AG08395 (cell line): Measurements from ENCODE around the gene B4GALT2.

Source experiments
- DNase-seq: peaks from one replicate; pipeline ENCODE4 v3.0.0; 2012; ENCODE audit warnings: mixed read lengths, low spot score

Gene B4GALT2, protein sequence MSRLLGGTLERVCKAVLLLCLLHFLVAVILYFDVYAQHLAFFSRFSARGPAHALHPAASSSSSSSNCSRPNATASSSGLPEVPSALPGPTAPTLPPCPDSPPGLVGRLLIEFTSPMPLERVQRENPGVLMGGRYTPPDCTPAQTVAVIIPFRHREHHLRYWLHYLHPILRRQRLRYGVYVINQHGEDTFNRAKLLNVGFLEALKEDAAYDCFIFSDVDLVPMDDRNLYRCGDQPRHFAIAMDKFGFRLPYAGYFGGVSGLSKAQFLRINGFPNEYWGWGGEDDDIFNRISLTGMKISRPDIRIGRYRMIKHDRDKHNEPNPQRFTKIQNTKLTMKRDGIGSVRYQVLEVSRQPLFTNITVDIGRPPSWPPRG

DNA sequence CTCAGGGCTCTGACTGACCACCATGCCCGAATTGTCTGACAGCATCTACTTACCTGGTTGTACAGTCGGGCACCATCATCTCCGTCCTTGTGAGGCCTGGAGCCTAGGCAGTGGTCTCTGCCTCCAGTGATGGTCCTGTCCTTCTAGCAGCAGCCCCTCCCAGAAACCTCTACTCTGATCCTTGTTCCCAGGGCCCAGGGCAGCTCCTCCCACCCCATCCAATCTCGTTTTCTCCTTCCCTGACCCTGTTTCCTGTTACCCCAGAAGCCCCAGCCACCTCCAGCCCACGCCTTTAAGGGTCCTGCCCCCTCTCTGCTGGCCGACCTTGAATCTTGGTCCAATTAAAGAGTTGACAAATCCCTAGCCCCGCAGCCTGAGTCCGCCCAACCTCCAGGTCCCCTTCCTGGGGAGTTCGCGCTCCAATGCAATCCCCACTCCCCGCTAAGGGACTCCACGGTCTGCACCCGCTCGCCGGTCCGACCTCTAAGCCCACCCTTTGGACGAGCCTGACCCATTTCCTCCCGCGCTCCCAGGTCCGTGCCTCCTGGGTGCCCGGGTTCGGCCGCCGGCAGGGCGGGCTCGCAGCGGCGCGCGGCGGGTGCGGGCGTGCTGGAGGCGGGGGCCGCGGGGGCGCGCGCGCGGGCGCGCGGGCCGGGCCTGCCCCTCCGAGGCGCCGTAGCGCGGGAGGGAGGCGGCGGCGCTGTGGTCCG lies at the start of gene B4GALT2:
TSS of gene B4GALT2 (plus strand) at position 660 of the 710 bp plus-strand sequence. CDS start 1,951 bp downstream, outside the sequence.
- DNase-seq = peak; percentile 76

DNA sequence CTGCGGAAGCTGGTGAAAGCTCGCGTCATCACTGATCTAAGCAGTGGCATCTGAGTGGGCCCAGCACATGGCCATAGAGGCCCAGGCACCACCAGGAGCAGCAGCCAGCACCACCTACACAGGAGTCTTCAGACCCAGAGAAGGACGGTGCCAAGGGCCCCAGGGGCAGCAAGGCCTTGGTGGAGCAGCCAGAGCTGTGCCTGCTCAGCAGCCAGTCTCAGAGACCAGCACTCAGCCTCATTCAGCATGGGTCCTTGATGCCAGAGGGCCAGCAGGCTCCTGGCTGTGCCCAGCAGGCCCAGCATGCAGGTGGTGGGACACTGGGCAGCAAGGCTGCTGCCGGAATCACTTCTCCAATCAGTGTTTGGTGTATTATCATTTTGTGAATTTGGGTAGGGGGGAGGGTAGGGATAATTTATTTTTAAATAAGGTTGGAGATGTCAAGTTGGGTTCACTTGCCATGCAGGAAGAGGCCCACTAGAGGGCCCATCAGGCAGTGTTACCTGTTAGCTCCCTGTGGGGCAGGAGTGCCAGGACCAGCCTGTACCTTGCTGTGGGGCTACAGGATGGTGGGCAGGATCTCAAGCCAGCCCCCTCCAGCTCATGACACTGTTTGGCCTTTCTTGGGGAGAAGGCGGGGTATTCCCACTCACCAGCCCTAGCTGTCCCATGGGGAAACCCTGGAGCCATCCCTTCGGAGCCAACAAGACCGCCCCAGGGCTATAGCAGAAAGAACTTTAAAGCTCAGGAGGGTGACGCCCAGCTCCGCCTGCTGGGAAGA lies 48.7 kb upstream of the B4GALT2 start:
- DNase-seq = no peak

DNA sequence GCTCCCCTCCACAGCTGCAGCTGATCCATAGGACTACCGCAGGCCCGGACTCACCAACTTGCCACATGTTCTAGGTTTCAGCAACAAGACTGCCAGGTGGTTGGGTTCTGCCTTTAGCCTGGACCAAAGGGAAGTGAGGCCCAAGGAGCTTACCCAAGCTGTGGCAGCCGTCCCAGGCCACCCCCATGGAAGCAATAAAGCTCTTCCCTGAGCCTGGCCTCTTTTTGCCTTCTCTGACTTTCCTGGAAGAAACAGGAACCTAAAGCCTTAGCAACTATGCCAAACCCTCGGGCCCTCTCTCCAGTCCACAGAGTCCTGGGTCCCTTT lies 48.1 kb upstream of the B4GALT2 start:
- DNase-seq = no peak

DNA sequence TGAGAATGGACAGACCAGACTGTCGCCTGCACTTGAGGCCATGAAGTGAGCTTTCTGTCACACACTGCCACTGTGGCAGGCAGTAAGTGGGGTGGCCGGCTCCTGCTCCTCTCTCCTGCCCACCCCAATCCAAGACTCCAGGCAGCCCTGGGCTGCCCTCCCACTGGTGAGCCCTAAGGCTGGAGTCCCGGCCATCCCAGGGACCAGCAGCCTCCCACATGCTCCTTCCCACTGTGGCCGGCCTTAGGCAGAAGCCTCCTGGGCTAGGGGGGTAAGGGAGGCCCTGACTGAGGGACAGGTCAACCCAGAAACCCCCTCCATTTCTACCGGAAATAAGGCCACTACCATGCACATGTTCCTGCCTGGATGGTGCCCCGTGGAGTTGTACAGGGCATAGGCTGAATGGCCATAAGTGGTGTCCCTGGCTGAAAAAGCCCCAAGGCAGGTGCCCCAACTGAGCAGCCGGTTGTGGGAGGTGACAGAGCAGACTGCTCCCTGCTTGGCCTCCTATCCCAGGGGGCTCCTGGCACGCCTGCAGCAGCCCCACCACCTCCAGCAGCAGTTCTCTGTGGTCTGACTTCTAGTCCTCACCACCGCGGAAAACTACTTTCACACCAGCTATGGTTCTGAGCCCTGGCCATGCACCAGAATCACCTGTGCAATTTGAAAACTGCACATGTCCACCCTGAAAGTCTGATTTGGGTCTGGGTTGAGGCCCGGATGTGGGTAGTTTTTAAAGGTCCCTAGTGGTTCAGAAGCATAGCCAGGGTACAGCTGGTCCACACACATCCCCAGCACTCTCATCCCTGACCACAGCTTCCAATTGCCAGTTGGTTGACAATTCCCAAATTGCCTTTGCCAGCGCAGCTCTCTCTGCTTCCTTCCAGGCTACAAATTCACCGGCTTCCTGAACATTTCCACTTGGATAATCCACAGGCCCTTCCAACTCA lies 47.0 kb upstream of the B4GALT2 start:
- DNase-seq = no peak

DNA sequence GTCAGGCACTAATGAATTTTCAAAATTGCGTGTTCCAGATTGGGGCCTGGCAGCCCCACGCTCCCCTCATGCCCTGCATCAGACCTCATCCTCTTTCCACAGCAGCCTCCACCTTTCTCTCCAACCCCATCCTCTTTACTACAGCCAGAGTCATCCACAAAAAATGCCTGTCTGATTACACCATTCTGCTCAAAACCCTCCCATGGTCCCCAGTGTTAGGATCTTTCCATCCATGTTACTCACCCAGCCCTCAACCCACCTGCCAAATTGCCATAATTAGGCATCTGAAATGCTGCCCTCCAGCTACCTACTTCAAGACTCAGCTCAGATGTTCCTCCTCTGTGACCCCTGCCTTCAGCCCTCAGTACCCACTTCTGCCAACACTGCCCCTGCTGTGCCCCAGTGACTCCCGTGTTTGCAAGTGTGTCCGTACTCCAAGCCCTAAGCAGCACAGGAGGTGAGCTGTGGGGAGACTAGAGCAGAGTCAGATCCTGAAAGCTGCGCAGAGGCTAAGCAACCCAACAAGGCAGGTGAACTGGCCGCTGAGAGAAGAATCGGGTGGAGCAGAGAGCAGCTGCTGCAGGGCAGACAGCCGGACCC lies 46.1 kb upstream of the B4GALT2 start:
- DNase-seq = peak; percentile 83

DNA sequence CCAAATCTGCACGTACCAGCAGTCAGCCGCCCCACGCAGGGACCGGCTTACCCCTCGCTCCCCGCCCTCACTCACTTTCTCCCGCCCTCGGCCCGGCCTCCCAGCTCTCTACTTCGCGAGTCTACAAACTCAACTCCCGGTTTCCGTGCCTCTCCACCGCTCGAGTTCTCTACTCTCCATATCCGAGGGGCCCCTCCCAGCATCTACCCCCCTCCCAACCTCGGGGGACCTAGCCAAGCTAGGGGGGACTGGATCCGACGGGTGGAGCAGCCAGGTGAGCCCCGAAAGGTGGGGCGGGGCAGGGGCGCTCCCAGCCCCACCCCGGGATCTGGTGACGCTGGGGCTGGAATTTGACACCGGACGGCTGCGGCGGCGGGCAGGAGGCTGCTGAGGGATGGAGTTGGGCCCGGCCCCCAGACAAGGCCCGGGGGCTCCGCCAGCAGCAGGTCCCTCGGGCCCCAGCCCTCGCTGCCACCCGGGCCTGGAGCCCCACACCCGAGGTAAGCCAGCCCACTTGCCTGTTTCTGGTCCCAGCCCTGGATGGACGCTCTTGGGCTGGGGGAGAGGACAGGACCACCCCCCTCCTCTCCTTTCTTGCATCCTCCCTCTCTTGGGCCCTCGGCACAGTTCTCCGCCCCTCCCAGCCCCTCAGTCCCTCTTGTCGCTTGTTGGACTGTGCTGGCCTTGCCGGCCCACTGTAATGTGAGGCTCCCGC lies 45.5 kb upstream of the B4GALT2 start, which contains the start of gene ARTN:
TSS of gene ARTN (plus strand) at position 416 of the 715 bp plus-strand sequence. CDS start 1,856 bp downstream, outside the sequence.
- DNase-seq = no peak

DNA sequence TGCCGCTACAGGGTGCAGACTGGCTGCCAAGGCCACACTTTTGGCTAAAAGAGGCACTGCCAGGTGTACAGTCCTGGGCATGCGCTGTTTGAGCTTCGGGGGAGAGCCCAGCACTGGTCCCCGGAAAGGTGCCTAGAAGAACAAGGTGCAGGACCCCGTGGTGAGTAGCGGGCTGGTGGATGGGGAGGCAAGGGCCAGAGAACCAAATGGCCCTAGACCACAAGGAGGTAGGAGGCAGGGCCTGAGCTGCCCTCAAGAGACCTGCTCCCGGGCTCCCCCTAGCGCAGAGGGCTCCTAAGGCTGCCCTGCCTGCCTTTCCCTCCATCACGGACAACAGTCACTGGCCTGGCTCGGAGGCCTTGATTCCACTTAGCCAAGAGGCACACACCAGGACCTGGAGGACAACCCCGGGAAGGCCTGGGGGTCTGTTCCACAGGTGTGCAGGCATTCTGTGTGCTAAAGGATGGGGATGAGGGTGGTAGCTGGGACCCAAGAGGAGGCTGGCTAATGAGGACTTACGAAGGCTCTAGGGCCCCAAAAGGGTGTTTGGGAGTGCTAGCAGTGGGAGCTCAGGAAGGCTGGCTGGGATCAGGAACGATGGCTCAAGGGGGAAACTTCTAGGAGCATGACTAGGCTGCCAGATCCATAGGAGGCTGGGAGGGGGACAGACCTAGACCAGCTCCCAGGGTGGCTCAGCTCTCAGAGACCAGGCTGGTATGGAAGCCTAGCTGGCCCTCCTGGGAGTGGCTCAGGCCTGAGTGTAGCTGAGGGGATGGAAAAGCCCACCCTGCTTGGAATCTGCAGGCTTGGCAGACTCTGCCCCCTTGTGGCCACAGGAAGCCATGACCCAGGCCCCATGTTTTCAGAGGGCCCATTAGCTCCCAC lies 44.7 kb upstream of the B4GALT2 start:
- DNase-seq = peak; percentile 82

DNA sequence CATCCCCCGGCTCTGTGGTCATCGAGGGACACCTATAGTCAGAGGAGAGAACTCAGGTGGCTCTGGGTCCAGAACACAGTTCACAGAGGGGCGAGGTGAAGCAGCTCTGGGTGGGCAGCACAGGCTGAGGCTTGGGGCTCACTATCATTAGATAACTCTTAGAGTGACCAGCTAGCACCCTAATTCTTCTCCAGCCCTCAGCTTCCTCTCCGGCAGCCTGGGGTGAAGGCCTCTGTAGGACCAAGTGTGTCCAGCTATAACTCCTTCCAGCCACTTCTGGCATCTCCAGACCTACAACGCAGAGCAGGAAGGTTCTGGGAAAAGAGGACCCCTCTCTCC lies 44.1 kb upstream of the B4GALT2 start:
- DNase-seq = no peak

DNA sequence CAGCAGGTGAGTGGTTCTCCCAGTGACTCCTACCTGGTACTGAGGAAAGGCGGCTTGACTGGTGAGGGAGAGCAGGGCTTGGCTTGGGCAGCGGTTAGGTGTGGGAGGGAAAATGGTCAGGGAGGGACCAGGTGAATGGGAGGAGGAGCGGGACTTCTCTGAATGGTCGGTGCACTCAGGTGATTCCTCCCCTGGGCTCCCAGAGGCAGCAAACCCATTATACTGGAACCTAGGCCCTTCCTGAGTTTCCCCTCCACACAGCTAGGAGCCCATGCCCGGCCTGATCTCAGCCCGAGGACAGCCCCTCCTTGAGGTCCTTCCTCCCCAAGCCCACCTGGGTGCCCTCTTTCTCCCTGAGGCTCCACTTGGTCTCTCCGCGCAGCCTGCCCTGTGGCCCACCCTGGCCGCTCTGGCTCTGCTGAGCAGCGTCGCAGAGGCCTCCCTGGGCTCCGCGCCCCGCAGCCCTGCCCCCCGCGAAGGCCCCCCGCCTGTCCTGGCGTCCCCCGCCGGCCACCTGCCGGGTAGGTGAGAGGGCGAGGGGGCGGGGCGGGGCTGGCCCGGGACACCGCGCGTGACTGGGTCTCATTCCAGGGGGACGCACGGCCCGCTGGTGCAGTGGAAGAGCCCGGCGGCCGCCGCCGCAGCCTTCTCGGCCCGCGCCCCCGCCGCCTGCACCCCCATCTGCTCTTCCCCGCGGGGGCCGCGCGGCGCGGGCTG lies 43.1 kb upstream of the B4GALT2 start:
- DNase-seq = no peak

DNA sequence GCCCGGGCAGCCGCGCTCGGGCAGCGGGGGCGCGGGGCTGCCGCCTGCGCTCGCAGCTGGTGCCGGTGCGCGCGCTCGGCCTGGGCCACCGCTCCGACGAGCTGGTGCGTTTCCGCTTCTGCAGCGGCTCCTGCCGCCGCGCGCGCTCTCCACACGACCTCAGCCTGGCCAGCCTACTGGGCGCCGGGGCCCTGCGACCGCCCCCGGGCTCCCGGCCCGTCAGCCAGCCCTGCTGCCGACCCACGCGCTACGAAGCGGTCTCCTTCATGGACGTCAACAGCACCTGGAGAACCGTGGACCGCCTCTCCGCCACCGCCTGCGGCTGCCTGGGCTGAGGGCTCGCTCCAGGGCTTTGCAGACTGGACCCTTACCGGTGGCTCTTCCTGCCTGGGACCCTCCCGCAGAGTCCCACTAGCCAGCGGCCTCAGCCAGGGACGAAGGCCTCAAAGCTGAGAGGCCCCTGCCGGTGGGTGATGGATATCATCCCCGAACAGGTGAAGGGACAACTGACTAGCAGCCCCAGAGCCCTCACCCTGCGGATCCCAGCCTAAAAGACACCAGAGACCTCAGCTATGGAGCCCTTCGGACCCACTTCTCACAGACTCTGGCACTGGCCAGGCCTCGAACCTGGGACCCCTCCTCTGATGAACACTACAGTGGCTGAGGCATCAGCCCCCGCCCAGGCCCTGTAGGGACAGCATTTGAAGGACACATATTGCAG lies 42.4 kb upstream of the B4GALT2 start:
- DNase-seq = no peak

DNA sequence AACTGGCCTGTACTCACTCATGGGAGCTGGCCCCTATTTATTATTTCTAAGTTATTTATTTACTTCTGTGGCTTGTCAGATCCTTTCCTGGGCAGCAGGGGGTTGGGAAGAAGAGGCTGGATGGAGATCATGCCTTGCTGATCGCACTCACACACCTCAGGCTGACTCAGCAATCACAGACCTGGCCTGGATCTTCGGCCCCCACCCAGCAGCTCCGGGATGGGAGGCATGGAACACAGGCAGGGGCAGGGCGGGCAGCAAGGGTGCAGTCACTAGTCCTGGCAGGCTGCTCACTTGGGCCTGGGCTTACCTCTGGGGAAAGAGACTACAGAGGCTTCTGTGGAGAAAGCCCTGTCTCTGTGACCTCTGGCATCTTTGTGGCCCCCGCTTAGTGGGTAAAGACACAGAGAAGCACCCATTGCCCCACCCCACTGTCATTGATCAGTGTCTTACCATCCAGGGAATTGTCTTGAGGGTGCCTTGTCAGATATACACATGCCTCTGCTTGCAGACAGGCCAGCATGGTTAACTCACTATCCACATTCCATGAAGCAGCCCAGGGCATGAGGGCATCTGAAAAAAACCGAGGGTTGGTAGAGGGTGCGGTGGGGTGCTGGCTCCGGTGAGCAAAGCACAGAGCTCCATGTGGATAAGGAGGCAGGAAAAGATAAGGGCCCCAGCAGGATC lies 41.7 kb upstream of the B4GALT2 start:
- no peak for DNase-seq

DNA sequence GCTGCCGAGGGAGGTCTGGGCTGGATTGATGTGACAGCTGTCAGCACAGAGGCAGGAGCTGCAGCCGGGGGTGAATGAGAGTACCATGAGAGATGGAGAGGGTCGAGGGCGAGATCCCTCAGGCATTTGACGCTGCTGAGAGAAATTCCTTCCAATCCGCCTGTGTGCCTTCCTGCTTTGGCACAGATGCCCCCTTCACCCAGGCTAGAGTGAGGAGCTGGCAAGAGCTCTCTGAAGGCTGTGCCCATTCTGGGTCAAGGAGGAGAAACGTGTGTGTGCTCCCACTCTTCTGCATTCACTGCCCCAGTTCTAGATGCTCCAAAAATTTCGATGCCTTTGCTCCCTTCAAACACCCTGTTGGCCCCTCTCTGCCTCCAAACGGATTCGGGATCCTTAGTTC lies 40.6 kb upstream of the B4GALT2 start:
- no peak for DNase-seq

DNA sequence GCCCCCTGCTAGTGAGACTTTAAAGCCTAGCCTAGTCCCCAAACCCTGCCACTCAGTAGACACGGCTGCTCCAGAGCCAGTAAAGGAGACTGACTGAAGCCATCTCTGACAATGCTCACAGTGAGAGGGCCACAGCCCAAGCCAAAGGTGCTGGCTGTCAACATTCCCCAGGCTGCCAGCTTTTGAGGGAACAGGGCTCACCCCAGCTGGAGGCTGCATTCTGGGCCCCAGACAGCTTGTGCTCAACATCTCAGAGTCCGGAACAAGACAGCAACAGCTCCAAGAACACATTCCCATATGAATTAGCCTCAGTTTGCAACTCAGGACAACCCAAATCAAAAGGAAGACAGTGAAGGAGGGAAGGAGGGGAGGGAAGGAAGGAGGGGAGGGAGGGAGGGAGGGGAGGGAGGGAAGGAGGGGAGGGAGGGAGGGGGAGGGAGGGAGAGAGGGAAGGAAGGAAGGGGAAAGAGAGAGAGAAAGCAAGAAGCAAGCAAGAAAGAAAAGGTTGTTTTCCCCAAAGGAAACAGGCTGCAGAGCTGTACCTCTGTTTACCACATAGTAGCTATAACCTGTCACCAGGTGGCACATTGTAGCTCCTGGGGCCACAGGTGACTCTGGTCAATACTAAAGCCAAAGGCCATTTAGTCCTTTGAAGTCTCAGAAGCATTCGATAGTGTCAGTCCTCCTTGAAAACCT lies 40.0 kb upstream of the B4GALT2 start:
- DNase-seq = no peak

DNA sequence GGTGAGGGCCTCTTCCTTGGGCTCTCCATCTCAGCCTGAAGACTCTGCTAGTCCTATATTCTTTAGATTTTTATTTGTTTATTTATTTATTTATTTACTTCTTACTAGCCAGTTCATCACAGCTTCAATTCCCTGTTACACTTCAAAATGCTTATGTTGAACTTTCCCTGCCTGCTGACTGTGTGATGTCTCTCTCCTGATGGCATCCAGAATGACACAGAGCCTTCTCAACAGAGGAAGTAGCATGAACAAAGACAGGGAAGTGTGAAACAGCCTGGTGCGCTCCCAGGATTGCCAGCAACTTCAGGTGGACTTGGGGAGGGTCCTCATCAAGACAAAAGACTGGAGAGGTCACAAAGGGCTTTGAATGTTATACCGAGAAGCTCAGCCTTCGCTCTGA lies 36.6 kb upstream of the B4GALT2 start:
- DNase-seq = no peak

DNA sequence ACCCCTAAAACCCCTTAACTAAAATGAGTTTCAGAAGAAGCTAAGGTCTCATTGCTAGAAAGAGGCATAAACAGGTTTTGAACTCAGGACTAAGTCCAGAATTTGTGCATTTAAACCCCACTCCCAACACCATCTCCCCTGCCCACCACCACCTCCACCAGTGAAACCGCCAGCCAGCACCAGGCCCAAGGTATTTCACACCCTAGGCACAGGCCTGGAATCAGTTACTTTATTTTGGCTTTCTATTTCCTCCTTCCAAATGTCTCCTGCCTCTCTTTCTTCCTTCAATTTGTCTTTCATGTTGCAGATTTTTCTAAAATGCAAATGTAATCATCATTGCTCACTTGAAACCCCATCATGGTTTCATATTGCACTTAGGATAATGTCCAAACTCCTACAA lies 34.1 kb upstream of the B4GALT2 start:
- no peak for DNase-seq

DNA sequence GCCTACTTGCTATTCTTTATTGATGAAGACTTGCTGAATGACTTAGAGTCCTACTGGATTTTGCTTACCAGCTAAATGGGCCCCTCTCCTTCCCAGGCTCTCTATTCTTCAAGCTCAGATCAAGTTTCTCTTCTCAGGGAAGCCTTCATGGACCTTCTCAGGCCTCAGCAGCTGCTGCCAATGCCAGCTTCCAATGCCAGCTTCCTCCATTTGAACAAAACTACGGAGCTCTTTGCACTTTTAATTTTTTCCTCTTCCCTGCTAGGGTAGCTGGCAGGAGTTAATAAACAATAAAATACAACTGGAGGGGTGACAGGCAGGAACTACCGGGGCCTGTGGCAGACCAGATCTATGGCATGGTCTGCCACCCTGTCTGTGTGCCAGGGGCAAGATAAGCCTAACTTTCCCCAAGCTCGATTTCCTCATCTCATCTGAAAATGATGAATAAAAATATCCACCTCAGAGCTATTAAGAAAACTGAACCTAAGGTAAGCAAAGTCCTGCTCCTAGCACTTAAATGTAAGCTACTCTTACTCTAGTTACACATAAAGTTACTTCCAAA lies 33.3 kb upstream of the B4GALT2 start:
- DNase-seq = no peak
